Muscle of back (tissue), 13 donors: Measurements from ENCODE around the gene DYRK1B. TPM values are rescaled to one million over a fixed set of nuclear protein-coding genes. Genes with fewer than 3 reads are reported as not detected.
"Not testable (repeated sequence)": the region's sequence is repeated elsewhere in the genome, so short reads cannot be mapped to it uniquely, and the experiment has no call there.

Experiments used
- DNase-seq, 3 donors: peaks; one replicate each; pipeline versions ENCODE4 v3.0.0 to v3.0.0-alpha.2; 2013
- long read RNA-seq, 9 donors: transcript quantifications; one replicate each; lab custom pipeline, GENCODE V29; 2026
- polyA plus RNA-seq, 10 donors: library from polyadenylated mRNA; unstranded; fragments of 120-200 nt; gene quantifications; one replicate each; pipeline ENCODE4 v1.2.1, GENCODE V29; 2013; ENCODE audit not compliant: insufficient read length in 10 of 10

Gene DYRK1B
- 10 to 100 TPM; 31.5 to 54.4 (median 44.4) TPM for polyA plus RNA-seq
- long read RNA-seq, donor 1, partial matches to known transcripts: 0 of 11 reads
- long read RNA-seq, donor 1, other reads (novel, unspliced or antisense): 0 of 11 reads
- long read RNA-seq, donor 2, partial matches to known transcripts: 0 of 8 reads
- long read RNA-seq, donor 2, other reads (novel, unspliced or antisense): 0 of 8 reads
- long read RNA-seq, donor 3: 0 reads
- long read RNA-seq, donor 4, partial matches to known transcripts: 10 of 17 reads
- long read RNA-seq, donor 4, other reads (novel, unspliced or antisense): 0 of 17 reads
- long read RNA-seq, donor 5, partial matches to known transcripts: 6 of 13 reads
- long read RNA-seq, donor 5, other reads (novel, unspliced or antisense): 0 of 13 reads
- long read RNA-seq, donor 6, transcript DYRK1B-201 (11 exons, 2,535 nt): major isoform, 10 of 14 reads
- long read RNA-seq, donor 6, partial matches to known transcripts: 0 of 14 reads
- long read RNA-seq, donor 6, other reads (novel, unspliced or antisense): 0 of 14 reads
- long read RNA-seq, donor 7, partial matches to known transcripts: 0 of 9 reads
- long read RNA-seq, donor 7, other reads (novel, unspliced or antisense): 0 of 9 reads
- long read RNA-seq, donor 8, partial matches to known transcripts: 0 of 3 reads
- long read RNA-seq, donor 8, other reads (novel, unspliced or antisense): 0 of 3 reads
- long read RNA-seq, donor 9, partial matches to known transcripts: 0 of 3 reads
- long read RNA-seq, donor 9, other reads (novel, unspliced or antisense): 0 of 3 reads

DNA sequence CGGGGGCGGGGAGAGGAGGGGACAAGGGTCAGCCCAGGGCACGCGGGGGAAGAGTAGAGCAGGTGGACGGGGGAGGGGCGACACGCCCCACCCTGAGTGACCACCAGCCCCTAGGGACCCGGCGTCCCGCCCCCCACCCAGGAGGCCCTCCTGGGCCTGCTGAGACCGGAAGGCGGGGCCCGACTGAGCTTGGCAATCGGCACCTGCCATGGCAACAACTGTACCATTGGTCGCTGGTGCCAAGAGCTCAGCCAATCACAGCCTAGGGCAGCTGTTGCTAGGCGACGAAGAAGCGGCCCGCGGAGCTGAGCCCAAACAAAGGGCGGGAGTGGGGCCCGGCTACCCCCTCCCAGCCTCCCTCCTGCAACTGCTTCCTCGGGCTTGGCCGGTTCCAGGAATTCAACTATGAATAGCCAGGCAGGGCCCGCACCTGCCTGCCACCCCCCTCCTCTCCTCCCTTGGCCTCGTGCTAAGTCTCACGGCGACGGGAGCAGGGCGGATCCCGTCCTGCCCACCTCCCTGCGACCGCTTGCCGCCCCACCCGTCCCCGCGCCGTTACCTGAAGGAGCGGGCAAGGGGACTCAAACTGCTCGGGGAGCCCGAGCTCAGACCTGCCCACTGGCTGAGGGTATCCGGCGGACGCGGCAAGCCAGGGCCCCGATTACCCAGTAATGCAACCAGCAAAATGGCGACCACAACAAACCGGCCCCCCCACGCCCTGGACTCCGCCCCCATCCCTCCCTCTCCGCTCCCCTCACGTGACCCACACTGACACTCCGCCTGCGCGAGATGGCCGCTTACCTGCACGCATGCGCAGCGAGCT is at the start of gene DYRK1B:
Gene DYRK1B (minus strand): TSS at position 699 of the 823 bp plus-strand sequence. CDS start 2,295 bp downstream, outside the sequence.
- DNase-seq: peak; percentile 96 to 99 (median 98)

DNA sequence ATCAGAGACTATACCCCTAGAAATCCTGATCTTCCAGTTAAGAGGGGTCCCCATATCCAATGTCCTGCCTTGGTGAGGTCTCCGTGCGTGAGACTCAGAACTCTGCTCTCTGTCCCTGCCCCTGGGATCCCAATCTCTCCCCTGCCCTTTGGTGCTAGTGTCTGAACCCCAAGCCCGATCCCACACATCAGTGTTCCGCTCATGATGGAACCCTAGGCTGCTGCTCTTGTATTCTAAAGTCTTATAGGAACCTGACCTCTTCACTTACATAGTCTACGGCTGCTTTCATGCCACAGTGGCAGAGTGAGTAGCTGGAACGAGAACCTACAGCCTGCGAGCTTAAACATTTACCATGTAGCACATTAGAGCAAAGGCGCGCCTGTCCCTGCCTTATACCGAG is 48.7 kb upstream of the DYRK1B start:
- DNase-seq: not testable (repeated sequence)

DNA sequence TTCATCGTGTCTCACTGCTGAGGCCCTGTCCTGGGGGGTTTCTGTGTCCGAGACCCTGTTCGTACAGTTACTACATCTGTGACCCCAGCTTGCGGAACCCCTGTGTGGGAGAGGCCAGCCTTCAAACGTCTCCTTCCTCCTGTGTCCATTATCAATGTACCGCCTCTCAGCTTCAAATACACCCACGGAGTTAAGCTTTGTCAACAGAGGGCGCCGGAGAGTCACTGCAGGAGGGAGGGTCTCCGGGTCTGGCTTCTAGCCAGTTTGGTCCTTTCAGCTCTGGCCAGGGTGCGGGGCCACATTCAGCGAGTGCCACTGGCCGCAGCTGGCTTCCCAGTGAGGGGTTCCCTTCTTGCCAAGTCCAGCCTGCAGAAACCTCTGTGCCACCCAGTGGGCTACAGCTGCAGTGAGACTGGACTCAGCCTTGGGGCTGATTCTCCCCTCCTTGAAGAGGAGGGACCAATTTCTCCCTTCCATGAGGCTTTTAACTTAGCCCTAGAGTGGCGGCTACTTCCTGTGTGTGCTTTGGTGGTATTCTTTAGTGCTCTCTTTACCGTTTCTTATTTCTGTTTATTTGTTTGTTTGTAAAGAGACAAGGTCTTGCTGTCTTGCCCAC is 47.6 kb upstream of the DYRK1B start:
- DNase-seq: peak in 2 of 3 donors; percentile 11 to 34

DNA sequence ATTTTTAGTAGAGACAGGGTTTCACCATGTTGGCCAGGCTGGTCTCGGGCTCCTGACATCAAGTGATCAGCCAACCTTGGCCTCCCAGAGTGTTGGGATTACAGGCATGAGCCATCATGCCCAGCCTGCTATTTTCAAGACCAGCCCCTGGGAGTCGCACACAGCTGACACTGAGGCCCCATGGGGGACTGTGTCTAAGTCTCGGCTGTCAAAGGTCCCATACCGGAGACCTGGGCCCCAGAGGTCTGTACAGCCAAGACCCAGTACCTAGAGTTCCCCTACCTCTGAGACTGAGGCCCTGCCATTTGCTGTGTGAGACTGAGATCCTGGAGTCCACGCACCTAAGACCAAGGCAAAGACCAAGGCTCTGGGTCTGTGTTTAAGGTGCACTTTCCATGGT is 46.3 kb upstream of the DYRK1B start:
- not testable (repeated sequence) for DNase-seq

DNA sequence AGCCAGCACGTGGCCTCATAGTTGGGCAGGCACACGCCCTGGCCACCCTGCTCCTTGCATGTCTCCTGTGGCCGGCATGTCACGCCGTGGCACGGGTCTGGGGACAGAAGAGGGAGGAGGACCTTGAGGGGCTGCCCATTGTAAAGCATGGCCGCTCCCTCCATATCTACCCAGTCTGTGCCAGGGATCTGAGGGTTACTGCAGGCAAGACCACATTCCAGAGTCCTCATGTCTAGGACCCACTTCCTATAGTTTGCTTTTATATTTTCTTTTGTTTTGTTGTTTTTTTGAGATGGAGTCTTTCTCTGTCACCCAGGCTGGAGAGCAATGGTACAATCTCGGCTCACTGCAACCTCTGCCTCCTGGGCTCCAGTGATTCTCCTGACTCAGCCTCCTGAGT is 45.8 kb upstream of the DYRK1B start:
- not testable (repeated sequence) for DNase-seq

DNA sequence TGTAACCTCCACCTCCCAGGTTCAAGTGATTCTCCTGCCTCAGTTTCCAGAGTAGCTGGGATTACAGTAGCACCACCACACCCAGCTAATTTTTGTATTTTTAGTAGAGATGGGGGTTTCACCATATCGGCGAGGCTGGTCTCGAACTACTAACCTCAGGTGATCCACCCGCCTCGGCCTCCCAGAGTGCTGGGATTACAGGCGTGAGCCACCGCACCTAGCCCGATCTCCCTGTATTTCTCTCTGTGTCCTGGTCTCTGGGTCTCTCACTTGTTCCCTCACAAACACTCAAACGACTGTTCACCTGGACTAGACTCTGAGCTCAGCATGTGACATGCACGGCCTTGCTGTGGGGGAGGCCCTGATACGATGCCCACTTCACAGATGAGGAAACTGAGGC is 44.9 kb upstream of the DYRK1B start:
- DNase-seq: not testable (repeated sequence)

DNA sequence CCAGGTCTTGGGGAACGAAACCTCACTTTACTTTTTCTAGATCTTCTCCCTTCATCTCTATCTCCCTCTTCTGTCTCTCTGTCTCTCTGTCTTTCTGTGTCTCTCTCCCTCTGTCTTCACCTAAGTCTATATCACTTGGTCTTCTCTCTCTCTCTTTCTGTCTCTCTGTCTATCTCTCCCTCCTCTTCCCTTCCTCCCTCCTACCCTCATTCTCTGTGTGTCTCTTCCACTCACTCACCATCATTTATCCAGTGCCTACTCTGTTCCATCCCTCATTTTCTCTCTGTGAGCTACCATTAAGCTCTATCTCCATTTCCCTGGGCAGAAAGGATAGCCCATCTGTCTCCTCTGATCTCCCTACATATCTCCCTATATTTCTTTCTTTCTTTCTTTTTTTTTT is 44.4 kb upstream of the DYRK1B start:
- DNase-seq: no peak

DNA sequence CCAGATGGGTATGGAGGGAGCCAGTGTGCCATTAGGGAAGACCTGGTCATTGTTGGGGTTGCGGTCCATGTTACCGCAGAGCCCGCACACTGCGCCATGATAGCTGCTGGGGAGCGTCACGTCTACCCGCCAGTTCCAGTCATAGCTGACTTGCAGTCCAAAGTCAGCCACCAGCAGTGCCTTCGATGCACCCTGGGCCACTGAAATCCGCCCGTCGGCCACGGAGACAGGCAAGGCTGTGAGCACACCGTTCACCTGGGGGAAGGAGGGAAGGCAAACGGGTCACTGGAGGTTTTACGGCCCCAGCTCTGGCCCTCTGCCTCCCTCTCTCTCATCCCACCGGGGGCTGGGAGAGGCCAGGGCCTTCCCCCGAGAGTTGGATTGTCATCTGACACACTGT is 44.0 kb upstream of the DYRK1B start:
- DNase-seq: not testable (repeated sequence)

DNA sequence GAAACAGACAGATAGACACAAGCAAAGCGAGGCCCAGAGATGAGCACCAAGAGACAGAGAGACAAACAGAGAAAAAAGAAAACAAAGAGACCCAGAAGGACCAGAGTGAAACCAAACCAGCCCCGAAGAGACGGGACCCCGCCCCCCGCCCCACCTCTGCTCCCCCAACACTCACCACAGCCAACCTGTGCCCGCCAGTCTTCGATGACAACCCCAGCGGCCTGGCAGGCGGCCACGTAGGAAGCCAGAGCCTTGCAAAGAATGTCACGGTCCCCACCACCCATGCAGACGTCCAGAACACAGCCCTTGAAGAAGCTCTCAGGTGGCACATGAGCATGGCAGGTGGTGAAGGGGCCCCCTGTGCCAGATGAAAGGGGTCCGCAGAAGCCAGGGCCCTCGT is 43.5 kb upstream of the DYRK1B start:
- peak; percentile 23 to 34 (median 27) for DNase-seq

DNA sequence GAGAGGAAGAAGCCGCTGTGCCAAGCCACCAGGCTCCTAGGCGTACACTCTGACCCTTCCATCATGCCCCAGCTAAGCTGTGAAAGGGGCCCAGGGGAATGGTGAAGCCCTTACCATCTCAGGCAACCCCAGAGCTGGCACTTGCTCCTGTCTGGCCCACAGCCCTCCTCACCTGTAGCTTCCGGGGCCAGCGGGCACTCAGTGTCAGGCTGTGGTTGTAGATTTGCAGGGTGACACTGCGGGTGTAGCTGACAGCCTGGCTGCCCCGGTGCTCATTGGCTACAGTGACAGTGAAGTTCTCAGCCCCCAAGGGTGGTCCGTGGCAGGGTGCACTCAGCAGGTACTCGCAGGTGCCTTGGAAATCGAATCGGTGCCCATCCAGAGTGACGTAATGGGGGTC is 42.5 kb upstream of the DYRK1B start:
- not testable (repeated sequence) for DNase-seq

DNA sequence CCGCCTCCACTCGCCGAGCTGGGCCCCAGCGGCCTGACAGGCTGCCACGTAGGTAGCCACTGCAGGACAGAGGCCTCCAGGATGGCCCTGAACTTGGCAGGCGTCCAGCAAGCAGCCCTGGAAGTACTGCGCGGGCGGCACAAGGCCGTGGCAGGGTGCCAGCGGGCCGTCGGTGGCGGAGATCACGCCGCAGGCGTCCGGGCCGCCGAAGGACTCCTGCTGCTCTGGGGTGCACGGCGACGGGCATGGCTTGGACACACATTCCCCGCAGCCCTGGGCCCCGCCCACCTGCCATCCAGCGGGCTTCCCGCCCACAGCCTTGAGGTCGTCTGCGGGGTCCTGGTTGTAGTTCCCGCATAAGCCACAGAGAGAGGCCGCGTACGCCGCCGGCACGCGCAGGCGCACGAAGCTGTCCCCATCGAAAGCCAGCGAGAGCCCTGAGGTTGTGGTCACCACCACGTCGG is 41.5 kb upstream of the DYRK1B start:
- DNase-seq: not testable (repeated sequence)

DNA sequence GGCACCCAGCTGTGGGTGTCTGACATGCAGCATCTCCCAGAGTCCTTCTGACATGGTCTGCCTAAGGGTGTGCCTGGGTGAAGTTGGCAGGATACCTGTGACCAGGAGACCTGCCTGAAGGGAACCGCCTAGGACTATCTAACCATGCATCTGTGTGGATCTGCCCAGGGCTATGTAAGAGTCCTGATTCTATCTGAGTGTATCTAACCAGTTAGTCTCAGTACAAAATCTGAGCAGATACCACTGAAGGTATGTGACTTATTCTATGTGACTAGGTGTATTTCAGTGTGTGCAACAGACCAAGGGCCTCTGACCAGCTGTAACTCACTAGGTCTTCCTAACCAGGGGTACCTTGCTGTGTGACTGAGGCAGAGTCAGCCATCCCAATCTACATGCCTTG is 40.4 kb upstream of the DYRK1B start:
- DNase-seq: no peak

DNA sequence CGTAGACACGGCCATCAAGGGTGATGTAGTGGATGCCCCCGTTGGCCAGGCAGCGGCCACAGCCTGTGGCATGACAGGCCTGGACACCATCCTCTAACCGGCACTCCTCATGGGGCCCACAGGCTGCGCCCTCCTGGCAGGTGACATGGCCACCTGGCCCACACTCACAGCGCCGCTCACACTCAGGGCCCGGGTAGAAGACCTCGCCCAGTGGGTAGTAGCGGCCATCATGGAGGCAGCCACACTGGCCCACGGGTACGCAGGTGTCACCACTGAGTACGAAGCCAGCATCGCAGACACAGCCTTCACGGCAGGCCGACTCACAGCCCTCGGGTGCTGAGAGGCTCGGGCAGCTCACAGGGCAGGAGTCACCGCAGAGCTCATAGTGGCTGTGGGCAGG is 39.4 kb upstream of the DYRK1B start:
- DNase-seq: no peak

DNA sequence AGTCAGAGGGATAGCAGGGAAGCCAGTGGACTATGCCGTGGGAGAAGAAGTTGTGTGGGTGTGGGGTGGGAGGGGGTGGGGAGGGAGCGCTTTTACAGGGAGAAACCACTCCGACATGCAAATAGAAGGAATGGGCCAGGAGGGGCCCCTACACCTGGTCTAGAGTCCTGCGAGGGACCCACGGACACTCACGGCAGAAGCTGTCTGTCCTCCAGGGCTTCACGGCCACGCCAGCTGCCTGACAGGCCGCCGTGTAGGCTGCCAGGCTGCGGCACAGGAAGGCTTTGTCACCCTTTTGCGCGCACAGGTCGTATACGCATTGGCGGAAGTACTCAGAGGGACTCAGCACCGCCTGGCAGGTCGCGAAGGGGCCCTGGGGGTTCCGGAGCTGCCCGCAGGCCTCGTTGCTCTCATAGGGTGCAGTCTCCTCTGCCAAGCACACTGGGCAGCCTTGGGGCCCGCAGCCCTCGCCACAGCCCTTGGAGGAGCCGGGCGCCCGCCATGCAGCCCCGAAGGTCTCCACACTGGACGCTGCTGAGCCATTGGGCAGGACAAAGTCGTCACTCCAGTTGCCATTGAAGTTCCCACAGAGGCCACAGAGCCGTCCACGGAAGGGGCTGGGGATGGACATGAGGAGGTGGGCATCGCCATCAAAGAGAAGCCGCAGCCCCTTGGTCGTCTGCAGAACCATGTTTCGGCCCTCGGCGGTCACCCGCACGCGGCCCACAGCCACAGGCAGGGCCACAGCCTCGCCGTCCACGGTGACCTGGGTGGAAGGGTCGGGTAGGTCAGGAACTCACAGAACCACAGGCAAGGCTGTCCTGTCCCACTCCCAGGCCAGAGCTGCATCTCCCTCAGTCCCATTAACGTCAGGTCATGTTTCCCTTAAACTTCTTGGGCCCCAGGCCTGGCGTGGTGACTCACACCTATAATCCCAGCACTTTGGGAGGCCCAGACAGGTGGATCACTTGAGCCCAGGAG is 38.2 kb upstream of the DYRK1B start:
- no peak for DNase-seq

DNA sequence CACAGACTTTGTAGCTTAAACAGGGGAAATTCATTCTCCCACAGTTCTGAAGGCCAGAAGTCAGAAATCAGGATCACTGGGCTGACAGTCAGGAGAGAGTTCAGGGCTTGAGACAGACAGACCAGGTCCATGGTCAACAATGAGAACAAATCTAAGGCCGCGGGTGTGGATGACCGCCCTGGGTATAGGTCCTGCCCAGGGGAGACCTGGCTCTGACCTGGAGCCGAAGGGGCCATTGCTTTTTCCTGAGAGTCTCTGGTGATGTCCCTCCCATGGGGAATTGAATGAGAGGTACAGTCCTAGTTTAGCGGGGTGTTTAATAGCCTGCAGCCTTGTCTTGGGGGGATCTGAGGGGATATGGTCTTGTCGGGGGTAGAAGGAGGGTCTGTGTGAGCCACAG is 37.4 kb upstream of the DYRK1B start:
- DNase-seq: no peak

DNA sequence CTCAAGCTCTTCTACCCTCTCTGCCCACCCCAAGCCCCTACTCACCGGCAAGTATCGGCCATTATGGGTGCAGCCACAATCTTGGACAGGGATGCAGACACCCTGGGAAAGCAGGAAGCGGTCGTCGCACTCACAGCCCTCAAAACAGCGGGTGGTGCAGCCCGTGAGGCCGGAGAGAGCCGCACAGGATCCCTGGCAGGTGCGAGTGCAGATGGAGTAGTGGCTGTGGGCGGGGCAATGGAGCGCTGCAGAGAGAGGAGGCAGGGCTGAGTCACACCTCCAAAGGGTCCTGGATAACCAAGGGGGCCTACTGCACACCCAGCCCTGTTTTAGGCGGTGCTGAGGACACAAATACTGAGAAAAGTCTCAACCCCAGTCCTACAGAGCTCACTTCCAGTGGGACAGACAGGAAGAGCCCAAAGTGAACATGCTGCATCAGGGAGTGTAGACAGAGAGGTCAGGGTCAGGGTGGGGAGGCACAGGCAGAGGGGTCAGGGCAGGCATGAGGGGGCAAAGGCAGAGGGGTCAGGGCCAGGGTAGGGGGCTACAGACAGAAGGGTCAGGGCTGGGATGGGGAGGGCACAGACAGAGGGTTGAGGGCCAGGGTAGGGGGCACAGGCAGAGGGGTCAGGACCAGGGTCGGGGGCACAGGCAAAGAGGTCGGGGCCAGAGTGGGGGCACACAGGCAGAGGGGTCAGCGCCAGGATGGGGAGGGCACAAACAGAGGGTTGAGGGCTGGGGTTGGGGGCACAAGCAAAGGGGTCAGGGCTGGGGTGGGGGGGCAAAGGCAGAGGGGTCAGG is 36.4 kb upstream of the DYRK1B start:
- no peak for DNase-seq

DNA sequence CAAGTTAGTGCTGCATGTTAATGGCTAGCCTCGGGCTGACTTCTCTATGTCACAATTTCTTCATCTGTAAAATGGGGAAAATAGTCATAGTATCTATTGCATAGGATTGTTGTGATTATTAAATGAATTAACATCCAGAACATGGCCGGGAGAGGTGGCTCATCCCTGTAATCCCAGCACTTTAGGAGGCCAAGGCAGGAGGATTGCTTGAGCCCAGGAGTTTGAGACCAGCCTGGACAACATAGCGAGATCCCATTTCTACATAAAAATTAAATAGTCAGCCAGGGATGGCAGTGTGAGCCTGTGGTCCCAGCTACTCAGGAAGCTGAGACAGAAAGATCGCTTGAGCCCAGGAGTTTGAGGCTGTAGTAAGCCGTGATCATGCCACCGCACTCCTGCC is 34.0 kb upstream of the DYRK1B start:
- DNase-seq: no peak

DNA sequence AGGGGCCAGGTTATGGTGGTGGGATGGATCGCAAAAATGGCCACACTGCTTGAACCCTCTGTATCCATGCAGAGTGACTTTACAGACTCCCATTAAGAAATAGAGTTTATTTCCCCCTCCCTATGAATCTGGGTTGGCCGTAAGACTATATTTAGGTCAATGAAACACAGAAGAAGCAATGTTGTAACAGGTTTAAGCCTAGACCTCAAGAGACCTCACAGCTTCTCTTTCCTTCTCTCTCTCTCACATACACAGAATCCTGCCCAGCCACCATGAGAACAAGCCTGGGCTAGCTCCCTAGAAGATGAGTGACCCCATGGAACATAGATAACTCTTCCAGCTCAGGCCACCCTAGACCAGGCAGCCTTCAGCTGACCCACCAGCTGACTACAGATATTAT is 33.2 kb upstream of the DYRK1B start:
- no peak for DNase-seq

DNA sequence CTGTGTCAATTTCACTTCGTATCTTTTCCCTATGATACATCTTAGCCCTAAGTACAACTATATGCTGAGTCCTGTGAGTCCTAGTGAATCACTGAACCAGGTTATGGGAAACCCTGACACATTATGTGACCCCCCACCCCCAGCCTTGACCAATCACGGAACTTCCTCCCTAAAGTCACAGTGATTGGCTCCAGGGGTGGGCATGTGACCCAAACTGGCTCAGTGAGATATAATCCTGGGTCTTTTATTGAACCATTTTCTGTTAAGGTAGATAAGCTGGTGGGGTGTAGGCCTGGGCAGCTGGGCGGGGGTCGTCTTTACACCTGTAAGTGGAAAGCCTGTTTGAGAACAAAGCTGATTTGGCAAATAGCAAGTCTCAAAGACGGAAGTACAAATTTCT is 32.0 kb upstream of the DYRK1B start:
- DNase-seq: no peak
